GM12878 (cell line): Measurements from ENCODE around the gene FAM20B. TPM values are rescaled to one million over a fixed set of nuclear protein-coding genes. Genes with fewer than 3 reads are reported as not detected.

Source experiments
- ASH2L ChIP-seq: fragments of 300-600, 200-600 bp; sonication (generic); IDR thresholded peaks from 2 replicates; pipeline ENCODE4 v1.6.1; 2017; ENCODE audit warnings: low read depth, mild to moderate bottlenecking, borderline replicate concordance
- CBX5 ChIP-seq: sonication (generic); IDR thresholded peaks from 2 replicates; pipeline ENCODE4 v1.6.1; 2016; ENCODE audit warnings: low read depth, moderate library complexity, mild to moderate bottlenecking, inconsistent platforms
- ETV6 ChIP-seq, 2 experiments: fragments of 450-650 bp in 1 of 2; IDR thresholded peaks in 1 of 2; conservative IDR thresholded peaks in 1 of 2; 2 replicates each; pipeline ENCODE4 v1.6.1; 2014; ENCODE audit warnings: antibody characterized with exemption in 1 of 2, borderline replicate concordance in 1 of 2, low read depth in 1 of 2, mild to moderate bottlenecking in 1 of 2, moderate library complexity in 1 of 2
- FOS ChIP-seq: IDR thresholded peaks from 3 replicates; pipeline ENCODE4 v1.6.1; 2011; ENCODE audit warnings: borderline replicate concordance; ENCODE audit not compliant: insufficient read length; ENCODE audit errors: extremely low read depth
- HCFC1 ChIP-seq: fragments of 150-350 bp; IDR thresholded peaks from 2 replicates; pipeline ENCODE4 v1.6.1; 2014; ENCODE audit warnings: low read length
- HDGF ChIP-seq: fragments of 450-650 bp; IDR thresholded peaks from 2 replicates; pipeline ENCODE4 v1.6.1; 2016; ENCODE audit warnings: antibody characterized with exemption
- IRF5 ChIP-seq: fragments of 450-650 bp; IDR thresholded peaks from 2 replicates; pipeline ENCODE4 v1.6.1; 2017; ENCODE audit warnings: borderline replicate concordance
- MLLT1 ChIP-seq: fragments of 450-650 bp; IDR thresholded peaks from 2 replicates; pipeline ENCODE4 v1.6.1; 2016; ENCODE audit warnings: mild to moderate bottlenecking
- NBN ChIP-seq: fragments of 450-650 bp; IDR thresholded peaks from 2 replicates; pipeline ENCODE4 v1.6.1; 2016
- NFYA ChIP-seq: IDR thresholded peaks from 2 replicates; pipeline ENCODE4 v1.6.1; 2011; ENCODE audit warnings: low read depth, mild to moderate bottlenecking, low read length, improper control_type of control experiment, borderline replicate concordance
- PAX8 ChIP-seq: fragments of 450-650 bp; IDR thresholded peaks from 2 replicates; pipeline ENCODE4 v1.6.1; 2017; ENCODE audit warnings: mild to moderate bottlenecking, moderate library complexity
- RCOR1 ChIP-seq: conservative IDR thresholded peaks from 2 replicates; pipeline ENCODE4 v1.6.1; 2012; ENCODE audit warnings: low read depth, low read length, improper control_type of control experiment
- REST ChIP-seq: IDR thresholded peaks from 2 replicates; pipeline ENCODE4 v1.6.1; 2012; ENCODE audit warnings: mild to moderate bottlenecking, low read depth, low read length
- STAT3 ChIP-seq: IDR thresholded peaks from 2 replicates; pipeline ENCODE4 v1.6.1; 2011; ENCODE audit warnings: low read depth, low read length, improper control_type of control experiment
- SUPT20H ChIP-seq: IDR thresholded peaks from 2 replicates; pipeline ENCODE4 v1.6.1; 2011; ENCODE audit warnings: low read depth, mild to moderate bottlenecking, low read length, moderate library complexity, borderline replicate concordance; ENCODE audit not compliant: control insufficient read depth
- TCF12 ChIP-seq: IDR thresholded peaks from 2 replicates; pipeline ENCODE4 v1.6.1; 2011; ENCODE audit warnings: low read depth, mild to moderate bottlenecking, low read length
- WRNIP1 ChIP-seq: IDR thresholded peaks from 2 replicates; pipeline ENCODE4 v1.6.1; 2011; ENCODE audit warnings: low read depth, low read length, improper control_type of control experiment, borderline replicate concordance
- ZNF274 ChIP-seq: IDR thresholded peaks from one replicate; pipeline ENCODE4 v1.8.0; 2011; ENCODE audit not compliant: insufficient read length, insufficient read depth
- ZNF592 ChIP-seq: fragments of 450-650 bp; IDR thresholded peaks from 2 replicates; pipeline ENCODE4 v1.6.1; 2017; ENCODE audit warnings: mild to moderate bottlenecking, moderate library complexity
- polyA plus RNA-seq, 11 experiments: library from polyadenylated mRNA; depleted of rRNA in 4 of 11; unstranded in 6 of 11; stranded (reverse) in 5 of 11; fragments of >200 nt; fragmentation: Nextera tagmentation in 4 of 11; fragmentation: Illumina TruSeq in 1 of 11; extraction: Ambion mirVana in 4 of 11; extraction: Trizol in 1 of 11; gene quantifications; 1 replicate in 1 of 11; 2 replicates in 10 of 11; pipeline versions ENCODE4 v1.2.1 to v1.2.3, GENCODE V29; 2011 to 2016; ENCODE audit warnings: inconsistent platforms in 2 of 11, missing spikeins in 2 of 11, low read depth in 1 of 11
- total RNA-seq, 4 experiments: library from RNA; depleted of rRNA in 3 of 4; stranded (reverse); fragments of >200 nt in 3 of 4; fragmentation: Illumina TruSeq in 1 of 4; extraction: Trizol in 1 of 4; gene quantifications; 2 replicates each; pipeline versions ENCODE4 v1.2.1 to v1.2.3, GENCODE V29; 2013 to 2021

Gene FAM20B
- total and polyA plus RNA-seq, 10 of the 15 experiments (the other 5 are each of a cell fraction or from before 2014, with no cell fraction given): 2.4 to 25.6 (median 12.8) TPM

- TF ChIP-seq ZNF592: no peak
- TF ChIP-seq HDGF: no peak
- no peak for TF ChIP-seq RCOR1
- no peak for TF ChIP-seq PAX8
- no peak for TF ChIP-seq CBX5
- TF ChIP-seq NBN: no peak
- no peak for TF ChIP-seq ETV6 (conservative IDR thresholded peaks at IDR 0.05 in 1 of 2, IDR thresholded peaks at IDR 0.05 in 1 of 2; ENCODE audit: borderline replicate concordance in 1 of 2, low read depth in 1 of 2)
- TF ChIP-seq TCF12: no peak
- no peak for TF ChIP-seq STAT3
- TF ChIP-seq IRF5: no peak
- no peak for TF ChIP-seq NFYA
- 0 out of 2 replicates have a peak, but pooled peaks have one; percentile 57 for TF ChIP-seq ASH2L
- TF ChIP-seq SUPT20H: no peak
- no peak for TF ChIP-seq REST
- TF ChIP-seq HCFC1: 0 out of 2 replicates have a peak, but pooled peaks have one; percentile 20
- TF ChIP-seq FOS: no peak
- TF ChIP-seq WRNIP1: no peak
- TF ChIP-seq MLLT1: no peak
- TF ChIP-seq ZNF274: no peak
Observed at GRCh38 chr1:179025975-179026812, 500 bp downstream of the FAM20B start (continued).
